Naive thymus-derived CD4-positive, alpha-beta T cell (primary cell): Measurements from ENCODE around the gene DNAH8. TPM values are rescaled to one million over a fixed set of nuclear protein-coding genes. Genes with fewer than 3 reads are reported as not detected.

Experiments
- ATAC-seq: fragments of 150-1000 bp; cut with Tn5 transposase; 2 replicates; pipeline ENCODE4 v1.10.0; 2021; ENCODE audit warnings: mild to moderate bottlenecking, moderate library complexity
- CTCF ChIA-PET: fragments of 350-600 bp; sonication (Branson Sonifier 250); formaldehyde crosslinking; loops from one replicate; lab custom pipeline; 2021; ENCODE audit warnings: antibody characterized with exemption; lab: Charles Lee
- POLR2A ChIA-PET: fragments of 350-600 bp; sonication (Branson Sonifier 250); formaldehyde crosslinking; loops from one replicate; lab custom pipeline; 2021; ENCODE audit warnings: antibody characterized with exemption, inconsistent platforms; lab: Charles Lee
- DNase-seq, 9 donors: peaks; one replicate each; pipeline versions ENCODE4 v3.0.0 to v3.0.0-alpha.2; 2020 to 2022; ENCODE audit warnings: mixed read lengths in 1 of 9
- H3K27ac ChIP-seq: one replicate; pipeline ENCODE4 v1.7.0; 2013; ENCODE audit warnings: mild to moderate bottlenecking, low read depth, low read length, moderate library complexity
- H3K27me3 ChIP-seq, 2 donors: one replicate each; pipeline ENCODE4 v1.7.0; 2013; ENCODE audit warnings: low read length in 2 of 2, mild to moderate bottlenecking in 2 of 2, moderate library complexity in 2 of 2; ENCODE audit not compliant: control insufficient read depth in 2 of 2, insufficient read depth in 2 of 2
- H3K36me3 ChIP-seq, 3 experiments: 1 replicate in 2 of 3; 2 replicates in 1 of 3; pipeline ENCODE4 v1.7.0; 2013; ENCODE audit warnings: low read length in 3 of 3, mild to moderate bottlenecking in 3 of 3, moderate library complexity in 1 of 3; ENCODE audit not compliant: insufficient read depth in 3 of 3, control insufficient read depth in 2 of 3
- H3K4me1 ChIP-seq, 2 donors: one replicate each; pipeline ENCODE4 v1.7.0; 2013; ENCODE audit warnings: low read length in 2 of 2, mild to moderate bottlenecking in 2 of 2, moderate library complexity in 1 of 2; ENCODE audit not compliant: control insufficient read depth in 2 of 2, insufficient read depth in 2 of 2
- H3K4me3 ChIP-seq: 2 replicates; pipeline ENCODE4 v1.7.0; 2013; ENCODE audit warnings: mild to moderate bottlenecking, low read length
- H3K9me3 ChIP-seq, 3 experiments: 1 replicate in 2 of 3; 2 replicates in 1 of 3; pipeline ENCODE4 v1.7.0; 2013; ENCODE audit warnings: low read length in 3 of 3; ENCODE audit not compliant: control insufficient read depth in 2 of 3
- H3K27ac Mint-ChIP-seq, 9 donors: one replicate each; pipeline ENCODE4 v1.8.0; 2020 to 2022; ENCODE audit warnings: mixed read lengths in 9 of 9, mild to moderate bottlenecking in 8 of 9, moderate library complexity in 5 of 9, inconsistent platforms in 2 of 9
- H3K27me3 Mint-ChIP-seq, 5 donors: one replicate each; pipeline ENCODE4 v1.8.0; 2021 to 2022; ENCODE audit warnings: mixed read lengths in 5 of 5, mild to moderate bottlenecking in 1 of 5
- H3K36me3 Mint-ChIP-seq, 5 donors: one replicate each; pipeline ENCODE4 v1.8.0; 2020 to 2022; ENCODE audit warnings: mixed read lengths in 5 of 5, mild to moderate bottlenecking in 3 of 5, inconsistent platforms in 1 of 5
- H3K4me1 Mint-ChIP-seq, 7 donors: one replicate each; pipeline ENCODE4 v1.8.0; 2020 to 2022; ENCODE audit warnings: mixed read lengths in 7 of 7, mild to moderate bottlenecking in 3 of 7, inconsistent platforms in 1 of 7
- H3K4me3 Mint-ChIP-seq, 10 donors: one replicate each; pipeline ENCODE4 v1.8.0; 2020 to 2022; ENCODE audit warnings: mild to moderate bottlenecking in 10 of 10, mixed read lengths in 10 of 10, moderate library complexity in 6 of 10, inconsistent platforms in 2 of 10
- H3K9me3 Mint-ChIP-seq, 11 donors: one replicate each; pipeline ENCODE4 v1.8.0; 2020 to 2022; ENCODE audit warnings: mixed read lengths in 11 of 11, mild to moderate bottlenecking in 4 of 11, inconsistent platforms in 1 of 11, moderate library complexity in 1 of 11
- intact Hi-C, 2 donors: fragments of 100-400 bp; cut with micrococcal nuclease; formaldehyde crosslinking; loops; one replicate each; pipeline ENCODE4 v1.15.1; 2023
- polyA plus RNA-seq, 2 donors: library from polyadenylated mRNA; unstranded; fragments of 300-500 nt; fragmentation: Illumina TruSeq; gene quantifications; one replicate each; pipeline ENCODE4 v1.2.3, GENCODE V29; 2021
- total RNA-seq, 6 experiments: library from RNA in 5 of 6; stranded (reverse) in 5 of 6; gene quantifications; 1 replicate in 5 of 6; 2 replicates in 1 of 6; pipeline ENCODE4 v1.2.3 and lab custom pipeline; 2021 to 2026

DNAH8 gene
- total and polyA plus RNA-seq, 7 experiments from 2014 or later: 0.02 to 0.15 (median 0.05) TPM; not detected in 2

GRCh38 chr6:39061182-39061581 is 346.1 kb downstream of the DNAH8 start:
- no peak overlapping the region for H3K27ac Mint-ChIP-seq

GRCh38 chr6:39061588-39061987 is 346.5 kb downstream of the DNAH8 start:
- Mint-ChIP-seq H3K36me3 (no peaks in the 10 kb centered on the region), H3K27ac (no peak overlapping the region), H3K9me3 (no peaks in the 10 kb centered on the region), H3K27me3 (peaks cover 0 to 24% (median 13%) of the 10 kb centered on the region in 5 donors), H3K4me3 (no peak overlapping the region), H3K4me1 (peaks cover 0 to 3% (median 0%) of the 10 kb centered on the region in 7 donors)
- Histone ChIP-seq H3K36me3 (no peaks in the 10 kb centered on the region), H3K9me3 (no peaks in the 10 kb centered on the region), H3K27me3 (no peaks in the 10 kb centered on the region), H3K27ac (no peak overlapping the region), H3K4me1 (no peaks in the 10 kb centered on the region), H3K4me3 (no peak overlapping the region)
- intact Hi-C loops: no loop called here
- ATAC-seq (no peak), DNase-seq (no peak)
- CTCF ChIA-PET: no interaction called here
- POLR2A ChIA-PET: interaction anchor here (0.6 kb wide), 1 partner anchor 1048 kb away, joined by 3 read pairs; no protein-coding TSS in a partner anchor

More at GRCh38 chr6:39061182-39061581, 346.1 kb downstream of the DNAH8 start:
- Histone ChIP-seq H3K27me3 (no peaks in the 10 kb centered on the region), H3K27ac (no peak overlapping the region), H3K36me3 (no peaks in the 10 kb centered on the region), H3K4me1 (no peaks in the 10 kb centered on the region), H3K4me3 (no peak overlapping the region), H3K9me3 (no peaks in the 10 kb centered on the region)
- ChIA-PET CTCF (no interaction called here), POLR2A (interaction anchor here (0.6 kb wide), 1 partner anchor 1048 kb away, joined by 3 read pairs; no protein-coding TSS in a partner anchor)
- H3K36me3 Mint-ChIP-seq: no peaks in the 10 kb centered on the region
- no peak overlapping the region for H3K4me3 Mint-ChIP-seq
- no peaks in the 10 kb centered on the region for H3K9me3 Mint-ChIP-seq
- ATAC-seq (no peak), DNase-seq (no peak)
- H3K27me3 Mint-ChIP-seq: peaks cover 0 to 24% (median 10%) of the 10 kb centered on the region in 5 donors
- intact Hi-C loops: no loop called here
- peaks cover 0 to 3% (median 0%) of the 10 kb centered on the region in 7 donors for H3K4me1 Mint-ChIP-seq

- intact Hi-C loops: no loop called here
- Mint-ChIP-seq H3K27ac (peak overlapping the region in 1 of 9 donors; percentile 41), H3K9me3 (no peaks in the 10 kb centered on the region), H3K27me3 (peaks cover 0 to 24% (median 13%) of the 10 kb centered on the region in 5 donors), H3K36me3 (no peaks in the 10 kb centered on the region), H3K4me3 (no peak overlapping the region), H3K4me1 (peaks cover 0 to 3% (median 0%) of the 10 kb centered on the region in 7 donors)
- no peaks in the 10 kb centered on the region for H3K36me3 ChIP-seq
- no peak for ATAC-seq
- H3K27ac ChIP-seq: no peak overlapping the region
- POLR2A ChIA-PET: no interaction called here
- no peaks in the 10 kb centered on the region for H3K4me1 ChIP-seq
- no peaks in the 10 kb centered on the region for H3K9me3 ChIP-seq
- CTCF ChIA-PET: no interaction called here
- H3K27me3 ChIP-seq: no peaks in the 10 kb centered on the region
- H3K4me3 ChIP-seq: no peak overlapping the region
- no peak for DNase-seq
Observed at GRCh38 chr6:39062014-39062740, 347.1 kb downstream of the DNAH8 start.

- Histone ChIP-seq H3K36me3 (no peaks in the 10 kb centered on the region), H3K9me3 (no peaks in the 10 kb centered on the region), H3K4me3 (no peak overlapping the region), H3K27me3 (no peaks in the 10 kb centered on the region), H3K27ac (no peak overlapping the region), H3K4me1 (no peaks in the 10 kb centered on the region)
- ChIA-PET POLR2A (no interaction called here), CTCF (no interaction called here)
- H3K36me3 Mint-ChIP-seq: no peaks in the 10 kb centered on the region
- DNase-seq (no peak), ATAC-seq (no peak)
- intact Hi-C loops: no loop called here
- no peaks in the 10 kb centered on the region for H3K9me3 Mint-ChIP-seq
- no peak overlapping the region for H3K4me3 Mint-ChIP-seq
- H3K27ac Mint-ChIP-seq: peak overlapping the region in 1 of 9 donors; percentile 37
- H3K4me1 Mint-ChIP-seq: peaks cover 0 to 3% (median 0%) of the 10 kb centered on the region in 7 donors
- H3K27me3 Mint-ChIP-seq: peaks cover 0 to 30% (median 13%) of the 10 kb centered on the region in 5 donors
Observed at GRCh38 chr6:39063526-39063925, 348.4 kb downstream of the DNAH8 start.

GRCh38 chr6:39065561-39065960 is 350.4 kb downstream of the DNAH8 start:
- DNase-seq (no peak), ATAC-seq (no peak)
- Histone ChIP-seq H3K9me3 (no peaks in the 10 kb centered on the region), H3K27me3 (no peaks in the 10 kb centered on the region), H3K4me3 (no peak overlapping the region), H3K36me3 (no peaks in the 10 kb centered on the region), H3K27ac (no peak overlapping the region), H3K4me1 (no peaks in the 10 kb centered on the region)
- CTCF ChIA-PET: no interaction called here
- H3K4me3 Mint-ChIP-seq: no peak overlapping the region
- POLR2A ChIA-PET: no interaction called here
- peaks cover 0 to 38% (median 10%) of the 10 kb centered on the region in 5 donors for H3K27me3 Mint-ChIP-seq
- no peak overlapping the region for H3K27ac Mint-ChIP-seq
- H3K9me3 Mint-ChIP-seq: no peaks in the 10 kb centered on the region
- no peaks in the 10 kb centered on the region for H3K36me3 Mint-ChIP-seq
- peaks cover 0 to 3% (median 0%) of the 10 kb centered on the region in 7 donors for H3K4me1 Mint-ChIP-seq
- intact Hi-C loops: no loop called here

GRCh38 chr6:39068391-39068790 is 353.3 kb downstream of the DNAH8 start:
- Mint-ChIP-seq H3K4me1 (peaks cover 0 to 6% (median 0%) of the 10 kb centered on the region in 7 donors), H3K9me3 (no peaks in the 10 kb centered on the region), H3K4me3 (no peak overlapping the region), H3K36me3 (no peaks in the 10 kb centered on the region), H3K27me3 (peaks cover 4 to 28% (median 10%) of the 10 kb centered on the region in 5 donors), H3K27ac (no peak overlapping the region)
- H3K36me3 ChIP-seq: no peaks in the 10 kb centered on the region
- H3K27ac ChIP-seq: no peak overlapping the region
- intact Hi-C loops: no loop called here
- DNase-seq (no peak), ATAC-seq (no peak)
- CTCF ChIA-PET: no interaction called here
- POLR2A ChIA-PET: no interaction called here
- H3K4me1 ChIP-seq: no peaks in the 10 kb centered on the region
- H3K4me3 ChIP-seq: no peak overlapping the region
- H3K9me3 ChIP-seq: no peaks in the 10 kb centered on the region
- H3K27me3 ChIP-seq: no peaks in the 10 kb centered on the region

- POLR2A ChIA-PET: no interaction called here
- no peak overlapping the region for H3K4me3 Mint-ChIP-seq
Observed at GRCh38 chr6:39072830-39073229, 357.7 kb downstream of the DNAH8 start.

More at GRCh38 chr6:39072830-39073229, 357.7 kb downstream of the DNAH8 start:
- Histone ChIP-seq H3K36me3 (no peaks in the 10 kb centered on the region), H3K27me3 (no peaks in the 10 kb centered on the region), H3K9me3 (no peaks in the 10 kb centered on the region), H3K27ac (no peak overlapping the region), H3K4me3 (no peak overlapping the region), H3K4me1 (no peaks in the 10 kb centered on the region)
- Mint-ChIP-seq H3K27ac (no peak overlapping the region), H3K4me1 (peaks cover 0 to 3% (median 0%) of the 10 kb centered on the region in 7 donors), H3K9me3 (no peaks in the 10 kb centered on the region), H3K36me3 (no peaks in the 10 kb centered on the region), H3K27me3 (peaks cover 0 to 19% (median 5%) of the 10 kb centered on the region in 5 donors)
- intact Hi-C loops: no loop called here
- ATAC-seq (no peak), DNase-seq (no peak)
- CTCF ChIA-PET: interaction anchor here (0.6 kb wide), 1 partner anchor 28 kb away, joined by 3 read pairs; no protein-coding TSS in a partner anchor
